ENCODE results near the gene NNMT. TPM values are rescaled to one million over a fixed set of nuclear protein-coding genes. Genes with fewer than 3 reads are reported as not detected.
"Not testable (repeated sequence)": the region's sequence is repeated elsewhere in the genome, so short reads cannot be mapped to it uniquely, and the experiment has no call there.

The NNMT gene
- total RNA-seq, 1 donor from 2014 or later, result 0.54 TPM

DNA sequence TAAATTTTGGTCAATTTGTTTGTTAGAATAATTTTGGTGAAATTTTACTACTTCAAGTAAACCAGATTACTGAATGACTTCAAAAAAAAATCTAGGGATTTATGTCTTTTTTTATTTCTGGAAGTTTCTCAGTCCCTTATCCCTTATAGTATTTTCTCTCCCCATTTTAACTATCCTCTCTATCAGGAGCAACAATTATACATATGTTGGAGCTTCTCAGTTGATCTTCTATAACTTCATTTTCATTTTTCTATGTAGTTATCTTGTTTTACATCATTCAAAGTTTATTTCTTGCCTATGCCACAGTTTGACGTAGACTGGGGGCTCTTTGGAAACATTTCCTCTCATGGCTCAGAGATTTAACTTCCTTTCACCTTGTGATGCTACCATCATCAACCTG, 34.2 kb downstream of the NNMT start:
- no peaks in the 10 kb centered on the region for H3K4me1 Mint-ChIP-seq
- H3K36me3 Mint-ChIP-seq, result peaks cover 8% of the 10 kb centered on the region
- TF ChIP-seq, protein P1, sequence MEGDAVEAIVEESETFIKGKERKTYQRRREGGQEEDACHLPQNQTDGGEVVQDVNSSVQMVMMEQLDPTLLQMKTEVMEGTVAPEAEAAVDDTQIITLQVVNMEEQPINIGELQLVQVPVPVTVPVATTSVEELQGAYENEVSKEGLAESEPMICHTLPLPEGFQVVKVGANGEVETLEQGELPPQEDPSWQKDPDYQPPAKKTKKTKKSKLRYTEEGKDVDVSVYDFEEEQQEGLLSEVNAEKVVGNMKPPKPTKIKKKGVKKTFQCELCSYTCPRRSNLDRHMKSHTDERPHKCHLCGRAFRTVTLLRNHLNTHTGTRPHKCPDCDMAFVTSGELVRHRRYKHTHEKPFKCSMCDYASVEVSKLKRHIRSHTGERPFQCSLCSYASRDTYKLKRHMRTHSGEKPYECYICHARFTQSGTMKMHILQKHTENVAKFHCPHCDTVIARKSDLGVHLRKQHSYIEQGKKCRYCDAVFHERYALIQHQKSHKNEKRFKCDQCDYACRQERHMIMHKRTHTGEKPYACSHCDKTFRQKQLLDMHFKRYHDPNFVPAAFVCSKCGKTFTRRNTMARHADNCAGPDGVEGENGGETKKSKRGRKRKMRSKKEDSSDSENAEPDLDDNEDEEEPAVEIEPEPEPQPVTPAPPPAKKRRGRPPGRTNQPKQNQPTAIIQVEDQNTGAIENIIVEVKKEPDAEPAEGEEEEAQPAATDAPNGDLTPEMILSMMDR (IDR thresholded peaks at IDR 0.05; ENCODE audit: unreplicated experiment), result no peak

DNA sequence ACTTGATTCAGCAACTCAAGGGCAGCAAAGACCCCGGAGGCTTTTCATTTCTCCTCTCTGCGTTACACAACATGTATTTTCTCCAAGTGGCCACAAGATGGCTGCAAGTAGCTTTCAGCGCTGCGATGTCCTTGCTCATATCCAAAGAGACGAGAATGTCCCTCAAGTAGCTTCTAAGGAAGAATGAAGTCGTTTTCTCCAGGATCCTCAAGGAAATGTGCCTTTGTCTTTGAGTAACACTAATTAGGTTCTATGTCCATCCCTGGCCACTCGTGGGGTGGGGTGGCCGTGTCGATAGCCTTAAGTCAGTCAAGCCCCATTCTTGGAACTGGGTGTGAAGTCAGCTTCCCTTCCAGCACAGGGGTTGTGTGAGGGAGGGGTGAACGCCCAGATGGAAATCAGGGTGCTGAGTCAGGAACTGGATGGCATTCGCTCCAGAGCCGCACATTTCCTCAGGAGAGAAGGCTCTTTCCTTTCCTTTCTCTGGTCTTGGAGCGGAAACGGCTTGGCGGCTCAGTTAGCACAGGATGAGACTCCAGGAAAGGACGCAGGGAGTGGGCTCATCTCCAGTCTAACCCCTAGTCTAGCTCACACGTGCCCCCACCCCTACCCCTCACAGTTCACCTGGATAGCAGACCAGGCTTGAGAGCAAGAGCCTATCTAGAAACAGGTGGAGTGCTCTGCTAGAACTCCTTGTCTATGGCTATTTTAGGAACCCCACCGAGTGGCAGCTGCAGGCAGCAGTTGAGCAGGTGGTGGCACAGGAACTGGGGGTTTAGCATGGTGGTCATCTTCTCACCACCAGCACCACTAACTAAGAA, 44.3 kb downstream of the NNMT start:
- Mint-ChIP-seq H3K27me3 (ENCODE audit: low read depth) (peaks cover 2% of the 10 kb centered on the region), H3K4me3 (no peak overlapping the region), H3K27ac (no peak overlapping the region), H3K36me3 (no peaks in the 10 kb centered on the region), H3K9me3 (peaks cover 3% of the 10 kb centered on the region), H3K4me1 (no peaks in the 10 kb centered on the region)
- peak in 1 of 2 experiments; percentile 41 for DNase-seq (ENCODE audit: low spot score in 2 of 2, unreplicated experiment in 2 of 2)
- TF ChIP-seq, protein P1 (IDR thresholded peaks at IDR 0.05; ENCODE audit: unreplicated experiment), result peak; percentile 79

More for the DNA sequence above, 34.2 kb downstream of the NNMT start:
- Mint-ChIP-seq H3K4me3 (no peak overlapping the region), H3K9me3 (peaks cover 32% of the 10 kb centered on the region), H3K27me3 (ENCODE audit: low read depth) (peaks cover 14% of the 10 kb centered on the region), H3K27ac (no peak overlapping the region)
- DNase-seq (ENCODE audit: low spot score in 2 of 2, unreplicated experiment in 2 of 2), result no peak

DNA sequence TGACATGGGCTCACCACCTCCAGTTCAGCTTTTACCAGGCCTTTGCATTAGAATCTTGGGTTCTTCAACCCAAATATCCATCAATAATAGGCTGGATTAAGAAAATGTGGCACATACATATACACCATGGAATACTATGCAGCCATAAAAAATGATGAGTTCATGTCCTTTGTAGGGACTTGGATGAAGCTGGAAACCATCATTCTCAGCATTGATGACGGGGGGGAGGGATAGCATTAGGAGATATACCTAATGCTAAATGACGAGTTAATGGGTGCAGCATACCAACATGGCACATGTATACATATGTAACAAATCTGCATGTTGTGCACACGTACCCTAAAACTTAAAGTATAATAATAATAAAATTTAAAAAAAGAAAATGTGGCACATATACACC, 45.5 kb downstream of the NNMT start:
- H3K27ac Mint-ChIP-seq; DNase-seq (ENCODE audit: low spot score in 2 of 2, unreplicated experiment in 2 of 2); H3K36me3 Mint-ChIP-seq; H3K4me3 Mint-ChIP-seq; H3K4me1 Mint-ChIP-seq; H3K9me3 Mint-ChIP-seq; H3K27me3 Mint-ChIP-seq (ENCODE audit: low read depth): not testable (repeated sequence)

GRCh38 chr11:114342476-114342875, 46.3 kb downstream of the NNMT start:
- H3K27me3 Mint-ChIP-seq (ENCODE audit: low read depth), result no peaks in the 10 kb centered on the region
- H3K27ac Mint-ChIP-seq, result no peak overlapping the region
- no peak for DNase-seq (ENCODE audit: low spot score in 2 of 2, unreplicated experiment in 2 of 2)
- no peaks in the 10 kb centered on the region for H3K4me1 Mint-ChIP-seq
- TF ChIP-seq, protein P1 (IDR thresholded peaks at IDR 0.05; ENCODE audit: unreplicated experiment), result no peak
- no peaks in the 10 kb centered on the region for H3K36me3 Mint-ChIP-seq
- peaks cover 2% of the 10 kb centered on the region for H3K9me3 Mint-ChIP-seq
- no peak overlapping the region for H3K4me3 Mint-ChIP-seq

- Mint-ChIP-seq H3K9me3 (no peaks in the 10 kb centered on the region), H3K27ac (no peak overlapping the region), H3K4me1 (no peaks in the 10 kb centered on the region), H3K4me3 (no peak overlapping the region), H3K36me3 (no peaks in the 10 kb centered on the region), H3K27me3 (ENCODE audit: low read depth) (no peaks in the 10 kb centered on the region)
- TF ChIP-seq, protein P1 (IDR thresholded peaks at IDR 0.05; ENCODE audit: unreplicated experiment), result no peak
- DNase-seq (ENCODE audit: low spot score in 2 of 2, unreplicated experiment in 2 of 2), result no peak
These were observed 46.8 kb downstream of the NNMT start for GRCh38 chr11:114343020-114343419.

GRCh38 chr11:114343493-114343892, 47.3 kb downstream of the NNMT start:
- H3K27me3 Mint-ChIP-seq (ENCODE audit: low read depth), result no peaks in the 10 kb centered on the region
- H3K9me3 Mint-ChIP-seq, result no peaks in the 10 kb centered on the region
- TF ChIP-seq, protein P1 (IDR thresholded peaks at IDR 0.05; ENCODE audit: unreplicated experiment), result no peak
- H3K27ac Mint-ChIP-seq, result no peak overlapping the region
- no peak overlapping the region for H3K4me3 Mint-ChIP-seq
- H3K4me1 Mint-ChIP-seq, result peaks cover 2% of the 10 kb centered on the region
- no peaks in the 10 kb centered on the region for H3K36me3 Mint-ChIP-seq
- DNase-seq (ENCODE audit: low spot score in 2 of 2, unreplicated experiment in 2 of 2), result no peak
